Omental fat pad (tissue), 4 donors: ENCODE results near the gene PRLH. TPM values are rescaled to one million over a fixed set of nuclear protein-coding genes. Genes with fewer than 3 reads are reported as not detected.

Experiments used
- ATAC-seq: fragments of 150-250 bp; one replicate; pipeline ENCODE4 v1.9.1; 2016; ENCODE audit warnings: mild to moderate bottlenecking, moderate library complexity; ENCODE audit not compliant: low FRiP score
- DNase-seq: peaks from one replicate; pipeline ENCODE4 v3.0.0-alpha.2; 2019; ENCODE audit warnings: low spot score
- CTCF ChIP-seq, 3 donors: fragments of 450-650 bp; IDR thresholded peaks; one replicate each; pipeline ENCODE4 v1.5.1; 2016 to 2017; ENCODE audit warnings: antibody characterized with exemption in 3 of 3, mild to moderate bottlenecking in 3 of 3, moderate library complexity in 2 of 3
- total RNA-seq, 4 donors: library from RNA; depleted of rRNA; stranded (reverse); fragments of >200 nt; gene quantifications; one replicate each; pipeline ENCODE4 v1.1.0, GENCODE V29; 2016

Gene PRLH
- total RNA-seq, 4 donors from 2014 or later, result not detected

DNA sequence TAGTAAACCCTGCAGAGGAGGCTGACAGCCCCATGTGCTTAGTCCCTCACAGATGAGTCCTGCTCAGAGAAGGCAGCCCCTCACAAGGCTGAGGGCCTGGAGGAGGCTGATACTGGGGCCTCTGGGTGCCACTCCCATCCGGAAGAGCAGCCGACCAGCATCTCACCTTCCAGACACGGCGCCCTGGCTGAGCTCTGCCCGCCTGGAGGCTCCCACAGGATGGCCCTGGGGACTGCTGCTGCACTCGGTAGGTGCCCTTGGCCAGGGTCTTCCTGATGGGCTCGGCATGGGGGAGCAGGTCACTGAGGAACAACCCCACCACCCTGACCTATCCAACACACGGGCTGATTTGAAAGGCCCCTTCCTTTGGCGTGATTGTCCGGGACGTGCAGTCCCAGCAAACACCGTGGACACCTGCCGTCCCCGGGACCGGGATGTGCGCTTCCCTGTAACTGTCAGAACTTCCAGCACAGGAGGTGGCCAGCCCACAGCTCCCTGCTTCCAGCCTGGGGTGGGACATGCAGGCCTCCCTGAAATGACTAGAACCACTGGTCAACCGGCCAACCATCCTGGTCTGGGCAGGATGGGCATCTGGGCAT is 40.7 kb upstream of the PRLH start:
- ATAC-seq, result no peak

DNA sequence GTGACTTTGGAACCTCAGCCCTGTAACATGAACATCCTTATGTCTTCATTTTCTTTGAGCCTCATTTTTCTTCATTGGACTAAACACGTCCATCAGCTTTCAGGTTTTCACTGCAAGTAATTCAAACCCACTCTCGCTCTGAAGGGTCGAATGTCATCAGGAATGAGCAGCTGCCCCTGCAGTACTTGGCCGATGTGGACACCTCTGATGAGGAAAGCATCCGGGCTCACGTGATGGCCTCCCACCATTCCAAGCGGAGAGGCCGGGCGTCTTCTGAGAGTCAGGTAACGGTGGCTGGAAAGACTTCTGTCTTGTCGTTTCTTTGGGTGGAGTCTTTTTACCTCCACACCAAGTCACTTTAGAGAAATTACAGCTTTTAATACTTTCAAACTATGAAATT is 39.1 kb upstream of the PRLH start:
- TF ChIP-seq CTCF (IDR thresholded peaks at IDR 0.05), result no peak

More for the DNA sequence above, 40.7 kb upstream of the PRLH start:
- TF ChIP-seq CTCF (IDR thresholded peaks at IDR 0.05), result no peak
- DNase-seq, result no peak

DNA sequence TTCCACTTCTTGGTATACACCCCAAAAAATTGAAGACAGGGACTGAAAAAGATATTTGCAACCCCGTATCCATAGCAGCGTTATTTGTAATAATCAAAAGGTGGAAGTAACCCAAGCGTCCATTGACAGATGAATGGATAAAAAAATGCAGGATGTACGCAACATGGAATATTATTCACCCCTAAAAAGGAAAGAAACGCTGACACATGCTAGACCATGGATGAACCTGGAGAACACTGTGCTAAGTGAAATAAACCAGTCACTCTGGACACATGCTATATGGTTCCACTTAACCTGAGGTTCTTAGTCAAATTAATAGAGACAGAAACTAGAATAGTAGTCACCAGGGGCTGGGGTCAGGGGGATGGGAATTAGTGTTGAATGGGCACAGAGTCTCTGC is 38.6 kb upstream of the PRLH start:
- DNase-seq, result no peak
- TF ChIP-seq CTCF (IDR thresholded peaks at IDR 0.05), result no peak
- no peak for ATAC-seq

More for the DNA sequence above, 39.1 kb upstream of the PRLH start:
- ATAC-seq, result no peak
- DNase-seq, result no peak

DNA sequence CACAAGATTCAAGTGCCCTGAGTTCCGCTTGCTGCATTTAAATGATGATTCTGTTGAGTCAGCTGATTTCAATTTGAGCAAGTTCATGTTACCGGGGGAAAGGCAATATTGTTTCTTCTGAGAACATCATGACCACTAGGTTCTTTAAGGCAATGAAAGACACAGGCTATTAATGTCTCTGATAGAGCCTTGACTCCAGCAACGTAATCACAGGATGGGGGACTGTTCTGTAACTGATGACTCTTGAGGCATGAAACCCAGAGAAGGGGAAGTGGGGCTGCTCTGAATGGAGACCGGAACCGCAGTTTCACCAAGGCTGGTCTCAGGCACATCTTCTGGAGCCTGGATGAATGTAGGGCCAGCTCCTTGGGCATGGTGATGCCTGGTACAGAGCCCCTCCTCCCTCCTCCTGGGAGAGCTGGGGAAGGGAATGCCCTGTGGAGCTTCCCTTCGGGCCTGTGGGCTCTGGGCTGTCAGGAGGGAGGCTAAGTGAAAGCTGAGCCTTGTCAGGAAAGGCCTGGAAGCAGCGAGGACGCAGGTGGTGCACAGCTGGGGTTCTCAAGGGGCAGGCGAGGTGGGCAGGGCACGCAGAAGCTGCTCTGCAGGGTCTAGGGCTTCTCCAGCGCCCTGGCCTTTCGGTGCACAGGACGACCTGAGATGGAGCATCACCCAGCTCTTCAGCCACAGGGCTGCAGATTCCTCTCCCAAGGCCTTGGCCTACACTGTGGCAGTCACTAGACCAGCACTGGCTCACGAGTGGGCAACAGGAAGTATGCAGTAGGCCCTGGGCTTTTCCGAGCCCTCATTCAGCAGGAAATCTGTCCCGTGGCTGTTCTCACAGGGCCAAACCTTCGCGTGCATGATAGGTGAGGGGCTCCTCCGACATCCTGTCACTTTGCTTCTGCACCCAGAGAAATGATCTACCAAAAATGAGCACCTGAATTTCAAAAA is 36.6 kb upstream of the PRLH start:
- no peak for ATAC-seq
- DNase-seq, result no peak
- TF ChIP-seq CTCF (IDR thresholded peaks at IDR 0.05), result no peak

- TF ChIP-seq CTCF (IDR thresholded peaks at IDR 0.05), result no peak
- DNase-seq, result no peak
- no peak for ATAC-seq
Observed at GRCh38 chr2:237530472-237531433, 35.6 kb upstream of the PRLH start.

DNA sequence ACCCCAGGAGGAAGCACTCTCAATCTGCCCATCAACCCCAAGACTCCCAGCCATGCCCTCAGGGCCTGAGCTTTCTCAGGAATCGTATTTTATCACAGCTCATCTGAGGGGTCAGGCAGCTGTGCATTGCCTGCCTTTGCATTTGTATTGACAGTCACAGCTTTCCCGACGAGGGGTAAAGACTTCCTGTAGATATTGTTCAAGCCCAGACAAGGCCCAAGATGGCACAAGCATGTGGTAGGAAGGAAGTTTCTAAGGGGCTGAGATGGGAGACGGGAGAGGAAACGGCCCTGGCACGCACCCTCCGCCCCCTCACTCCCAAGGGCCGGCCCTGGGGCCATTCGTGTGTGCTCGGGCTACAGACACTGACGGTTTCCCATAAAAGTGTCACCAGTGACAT is 34.2 kb upstream of the PRLH start:
- TF ChIP-seq CTCF (IDR thresholded peaks at IDR 0.05), result no peak
- DNase-seq (no peak), ATAC-seq (no peak)
